ENCODE measurements around the gene HOXD9.

Gene HOXD9

GRCh38 chr2:176139661-176140512, 17.4 kb downstream of the HOXD9 start:
- DNase-seq, result no peak

- peak; percentile 43 to 64 for DNase-seq
These were observed 18.2 kb downstream of the HOXD9 start for GRCh38 chr2:176140513-176141317.

- DNase-seq, result no peak
These were observed 19.8 kb downstream of the HOXD9 start for GRCh38 chr2:176142281-176142680.

- DNase-seq, result no peak
These were observed 22.8 kb downstream of the HOXD9 start for GRCh38 chr2:176145085-176145969.

- DNase-seq, result no peak
These were observed 23.6 kb downstream of the HOXD9 start for GRCh38 chr2:176146101-176146500.

GRCh38 chr2:176146645-176147044, 24.1 kb downstream of the HOXD9 start:
- DNase-seq, result no peak

- no peak for DNase-seq
These were observed 24.8 kb downstream of the HOXD9 start for GRCh38 chr2:176147210-176147799.

- no peak for DNase-seq
These were observed 25.4 kb downstream of the HOXD9 start for GRCh38 chr2:176147800-176148496.

GRCh38 chr2:176148751-176149421, 26.4 kb downstream of the HOXD9 start:
- DNase-seq, result no peak

GRCh38 chr2:176149481-176149938, 27.0 kb downstream of the HOXD9 start:
- DNase-seq, result no peak

GRCh38 chr2:176149939-176150583, 27.5 kb downstream of the HOXD9 start:
- no peak for DNase-seq

GRCh38 chr2:176150584-176151441, 28.3 kb downstream of the HOXD9 start:
- no peak for DNase-seq

- DNase-seq, result peak in 1 of 2 experiments; percentile 59
These were observed 29.1 kb downstream of the HOXD9 start, which contains the start of gene HOXD4 for GRCh38 chr2:176151442-176152287. TSS of gene HOXD4 (plus strand) at chr2:176151550. CDS start at chr2:176151634, 84 bp downstream.

GRCh38 chr2:176152350-176153181, 30.0 kb downstream of the HOXD9 start:
- DNase-seq, result peak in 1 of 2 experiments; percentile 65

- DNase-seq, result no peak
These were observed 32.2 kb downstream of the HOXD9 start for GRCh38 chr2:176154576-176155252.

GRCh38 chr2:176155356-176156044, 33.0 kb downstream of the HOXD9 start:
- DNase-seq, result peak in 1 of 2 experiments; percentile 21

Data from NCI-H2081 (cell line).